ENCODE results near the gene CACNA2D3. TPM values are rescaled to one million over a fixed set of nuclear protein-coding genes. Genes with fewer than 3 reads are reported as not detected.

Gene CACNA2D3
- total and polyA plus RNA-seq, 7 donors, result 2.7 to 13.5 (median 9.0) TPM

DNA sequence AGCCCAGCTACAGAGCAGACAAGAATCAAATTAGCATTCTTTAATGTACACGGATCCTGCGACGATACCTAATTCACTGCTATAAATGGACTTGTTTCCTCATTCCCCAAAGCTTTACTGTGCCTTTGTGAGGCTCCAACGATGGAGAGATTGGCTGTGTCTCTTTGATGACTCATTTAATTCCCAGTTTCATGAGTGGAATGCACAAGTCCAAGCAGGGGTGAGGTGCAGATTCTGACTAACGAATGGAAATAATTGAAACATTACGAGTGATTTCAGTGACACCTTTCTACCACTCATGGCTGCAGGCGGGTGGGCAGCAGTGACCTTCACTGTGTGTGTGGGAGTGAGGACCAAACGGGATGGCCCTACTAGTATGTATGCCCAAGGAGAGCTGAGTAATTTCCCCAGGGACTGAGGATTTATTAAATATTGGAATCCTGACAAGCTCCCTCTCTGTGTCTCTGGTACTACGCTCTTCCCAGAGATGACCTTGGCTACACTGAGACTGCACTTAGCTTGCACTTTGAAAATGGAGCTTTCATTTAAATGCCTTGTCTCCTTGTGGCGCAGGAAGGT lies 156.7 kb downstream of the CACNA2D3 start:
- Histone ChIP-seq H3K36me3 (ENCODE audit: insufficient read depth in 1 of 2, low read depth in 1 of 2) (no peaks in the 10 kb centered on the region), H3K4me3 (no peak overlapping the region), H3K4me1 (peaks cover 7% of the 10 kb centered on the region), H3K27me3 (ENCODE audit: insufficient read depth in 3 of 3, low read length in 2 of 3) (no peaks in the 10 kb centered on the region), H3K9me3 (peaks cover 5% of the 10 kb centered on the region), H3K27ac (no peak overlapping the region)
- no peak for DNase-seq
- no peak for ATAC-seq
- intact Hi-C loops (cut with DNase I), result no loop called here
- WGBS, 3 donors, result 75 to 81% (median 75%) methylated on average over 10 of the region's 10 CpGs
- TF ChIP-seq, protein P1, sequence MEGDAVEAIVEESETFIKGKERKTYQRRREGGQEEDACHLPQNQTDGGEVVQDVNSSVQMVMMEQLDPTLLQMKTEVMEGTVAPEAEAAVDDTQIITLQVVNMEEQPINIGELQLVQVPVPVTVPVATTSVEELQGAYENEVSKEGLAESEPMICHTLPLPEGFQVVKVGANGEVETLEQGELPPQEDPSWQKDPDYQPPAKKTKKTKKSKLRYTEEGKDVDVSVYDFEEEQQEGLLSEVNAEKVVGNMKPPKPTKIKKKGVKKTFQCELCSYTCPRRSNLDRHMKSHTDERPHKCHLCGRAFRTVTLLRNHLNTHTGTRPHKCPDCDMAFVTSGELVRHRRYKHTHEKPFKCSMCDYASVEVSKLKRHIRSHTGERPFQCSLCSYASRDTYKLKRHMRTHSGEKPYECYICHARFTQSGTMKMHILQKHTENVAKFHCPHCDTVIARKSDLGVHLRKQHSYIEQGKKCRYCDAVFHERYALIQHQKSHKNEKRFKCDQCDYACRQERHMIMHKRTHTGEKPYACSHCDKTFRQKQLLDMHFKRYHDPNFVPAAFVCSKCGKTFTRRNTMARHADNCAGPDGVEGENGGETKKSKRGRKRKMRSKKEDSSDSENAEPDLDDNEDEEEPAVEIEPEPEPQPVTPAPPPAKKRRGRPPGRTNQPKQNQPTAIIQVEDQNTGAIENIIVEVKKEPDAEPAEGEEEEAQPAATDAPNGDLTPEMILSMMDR (IDR thresholded peaks at IDR 0.05), result no peak

DNA sequence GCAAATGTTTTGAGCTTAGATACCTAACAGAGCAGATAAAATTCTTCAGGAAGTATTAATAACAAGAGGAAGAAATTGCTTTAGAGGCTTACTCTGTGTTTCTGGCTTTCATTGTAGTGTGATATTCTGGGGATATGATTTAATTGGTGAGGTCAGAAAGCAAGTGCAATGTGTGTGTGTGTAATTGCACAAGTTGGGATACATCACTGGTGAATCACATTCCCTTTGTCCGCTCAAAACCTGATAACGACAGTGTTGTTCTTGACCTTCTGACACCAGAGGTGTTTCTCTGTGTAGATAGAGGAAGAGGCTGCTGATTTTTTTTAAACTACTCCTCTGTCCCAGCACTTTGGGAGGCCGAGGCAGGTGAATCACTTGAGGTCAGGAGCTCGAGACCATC lies 161.1 kb downstream of the CACNA2D3 start:
- no peaks in the 10 kb centered on the region for H3K9me3 ChIP-seq
- DNase-seq (no peak), ATAC-seq (peak; percentile 59 to 72 (median 66))
- H3K4me3 ChIP-seq, result no peak overlapping the region
- 71 to 84% (median 74%) methylated on average over 4 of the region's 4 CpGs for WGBS, 3 donors
- TF ChIP-seq, protein P1 (IDR thresholded peaks at IDR 0.05), result no peak
- no peaks in the 10 kb centered on the region for H3K4me1 ChIP-seq
- intact Hi-C loops (cut with DNase I), result no loop called here
- H3K27me3 ChIP-seq (ENCODE audit: insufficient read depth in 3 of 3, low read length in 2 of 3), result no peaks in the 10 kb centered on the region
- no peaks in the 10 kb centered on the region for H3K36me3 ChIP-seq (ENCODE audit: insufficient read depth in 1 of 2, low read depth in 1 of 2)
- H3K27ac ChIP-seq, result no peak overlapping the region

DNA sequence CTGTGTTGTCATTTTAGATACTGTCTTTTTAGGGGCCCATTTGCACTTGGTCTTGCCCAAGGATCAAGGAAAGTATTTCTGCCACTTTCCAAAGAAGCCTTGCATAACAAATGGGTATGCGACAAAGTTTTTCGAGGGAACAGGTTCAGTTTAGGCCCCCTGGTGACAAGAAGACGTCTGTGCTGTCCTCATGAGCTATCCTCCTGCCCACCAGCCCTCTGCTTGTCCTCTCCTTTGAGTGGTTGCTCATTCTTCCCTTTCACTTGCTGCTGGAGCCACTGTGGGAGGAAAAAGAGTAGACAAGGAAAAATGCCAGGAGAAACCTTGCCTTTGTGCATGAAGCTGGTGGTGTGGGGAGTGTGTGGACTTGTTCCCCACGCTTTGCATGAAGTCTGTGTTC lies 171.9 kb downstream of the CACNA2D3 start:
- TF ChIP-seq, protein P1 (IDR thresholded peaks at IDR 0.05), result no peak
- no peaks in the 10 kb centered on the region for H3K9me3 ChIP-seq
- no peak for DNase-seq
- ATAC-seq, result no peak
- peaks cover 0 to 2% of the 10 kb centered on the region in 2 donors for H3K36me3 ChIP-seq (ENCODE audit: insufficient read depth in 1 of 2, low read depth in 1 of 2)
- intact Hi-C loops (cut with DNase I), result no loop called here
- WGBS, 3 donors, result 51 to 60% (median 56%) methylated on average over 4 of the region's 4 CpGs
- no peaks in the 10 kb centered on the region for H3K4me1 ChIP-seq
- no peak overlapping the region for H3K4me3 ChIP-seq
- no peaks in the 10 kb centered on the region for H3K27me3 ChIP-seq (ENCODE audit: insufficient read depth in 3 of 3, low read length in 2 of 3)
- no peak overlapping the region for H3K27ac ChIP-seq

DNA sequence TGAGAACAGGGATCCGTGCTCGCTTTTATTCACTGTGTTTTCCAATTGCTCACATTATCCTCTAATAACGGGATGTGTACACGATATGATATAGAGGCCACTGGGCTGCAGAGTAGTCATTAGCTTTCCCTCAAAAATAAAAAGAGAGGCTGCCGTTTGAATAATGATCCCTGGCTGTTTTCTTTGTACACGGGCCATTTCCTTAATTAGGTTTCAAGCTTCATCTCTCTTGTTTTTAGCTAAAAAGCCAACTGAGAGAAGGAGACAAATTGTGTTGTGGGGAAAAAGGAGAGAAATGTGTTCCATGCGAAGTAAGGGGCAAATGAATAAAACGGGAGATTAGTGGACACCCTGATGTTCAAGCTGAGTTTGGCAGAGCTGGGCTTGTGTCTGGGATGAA lies 174.2 kb downstream of the CACNA2D3 start:
- Histone ChIP-seq H3K27me3 (ENCODE audit: insufficient read depth in 3 of 3, low read length in 2 of 3) (no peaks in the 10 kb centered on the region), H3K4me3 (no peak overlapping the region), H3K36me3 (ENCODE audit: insufficient read depth in 1 of 2, low read depth in 1 of 2) (peaks cover 0 to 2% of the 10 kb centered on the region in 2 donors), H3K27ac (no peak overlapping the region), H3K4me1 (no peaks in the 10 kb centered on the region), H3K9me3 (no peaks in the 10 kb centered on the region)
- no peak for DNase-seq
- ATAC-seq, result no peak
- TF ChIP-seq, protein P1 (IDR thresholded peaks at IDR 0.05), result no peak
- intact Hi-C loops (cut with DNase I), result no loop called here
- 58 to 65% (median 61%) methylated on average over 8 of the region's 8 CpGs for WGBS, 3 donors

All from psoas muscle (tissue), 8 donors.